Endothelial cell (in vitro differentiated cells): Measurements from ENCODE around the gene FAM107B. TPM values are rescaled to one million over a fixed set of nuclear protein-coding genes. Genes with fewer than 3 reads are reported as not detected.
A peak's percentile ranks its signal among the peaks of the same experiment; 100 is the strongest.

ENCODE experiments used
- DNase-seq: peaks from one replicate; pipeline ENCODE4 v3.0.0; 2021; ENCODE audit warnings: low spot score
- H3K27ac Mint-ChIP-seq: one replicate; pipeline ENCODE4 v1.8.0; 2021; ENCODE audit warnings: mixed read lengths, inconsistent platforms; ENCODE audit not compliant: unreplicated experiment
- H3K27me3 Mint-ChIP-seq: one replicate; pipeline ENCODE4 v1.8.0; 2021; ENCODE audit warnings: mild to moderate bottlenecking, moderate library complexity, mixed read lengths, inconsistent platforms; ENCODE audit not compliant: unreplicated experiment
- H3K36me3 Mint-ChIP-seq: one replicate; pipeline ENCODE4 v1.8.0; 2021; ENCODE audit warnings: mild to moderate bottlenecking, low read depth, mixed read lengths, inconsistent platforms; ENCODE audit not compliant: unreplicated experiment
- H3K4me1 Mint-ChIP-seq: one replicate; pipeline ENCODE4 v1.8.0; 2021; ENCODE audit warnings: mild to moderate bottlenecking, mixed read lengths, inconsistent platforms; ENCODE audit not compliant: unreplicated experiment
- H3K4me3 Mint-ChIP-seq: one replicate; pipeline ENCODE4 v1.8.0; 2021; ENCODE audit warnings: mild to moderate bottlenecking, mixed read lengths, inconsistent platforms; ENCODE audit not compliant: unreplicated experiment
- H3K9me3 Mint-ChIP-seq: one replicate; pipeline ENCODE4 v1.8.0; 2021; ENCODE audit warnings: mixed read lengths, inconsistent platforms; ENCODE audit not compliant: unreplicated experiment
- total RNA-seq: library from RNA; stranded (reverse); fragmentation: NEBNext Ultra II Directional; extraction: Animal tissue kit (Norgen Biotek cat#: 25700); gene quantifications from one replicate; pipeline ENCODE4 v1.2.1, GENCODE V29; 2021; ENCODE audit not compliant: unreplicated experiment
- TF ChIP-seq, protein P1 (sequence below): fragments of 200-600 bp; sonication (generic); IDR thresholded peaks from one replicate; pipeline ENCODE4 v1.5.0; 2021; ENCODE audit warnings: antibody characterized with exemption; ENCODE audit not compliant: unreplicated experiment

FAM107B gene
- total RNA-seq, 1 donor from 2014 or later, result 462 TPM

DNA sequence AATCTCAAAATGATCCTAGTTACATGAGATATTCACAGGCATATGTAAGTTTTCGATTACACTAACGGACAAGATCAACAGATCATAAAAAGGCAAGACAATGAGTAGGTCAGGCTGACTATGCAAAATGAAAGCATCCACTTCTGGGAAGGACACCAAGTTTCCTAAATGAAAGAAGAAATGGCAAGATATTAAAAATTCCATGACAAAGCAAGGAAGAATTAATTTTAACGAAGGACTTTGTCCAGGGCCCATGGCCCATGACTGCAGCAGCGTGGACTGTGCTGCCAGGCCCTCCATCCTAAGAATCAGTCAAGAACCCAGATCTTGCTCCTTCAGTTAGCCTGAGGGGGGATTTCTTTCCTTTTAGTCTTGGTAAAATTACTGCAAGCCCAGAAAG lies 261.6 kb downstream of the FAM107B start:
- peaks cover 37% of the 10 kb centered on the region for H3K36me3 Mint-ChIP-seq
- no peak overlapping the region for H3K4me3 Mint-ChIP-seq
- no peaks in the 10 kb centered on the region for H3K9me3 Mint-ChIP-seq
- DNase-seq, result no peak
- TF ChIP-seq, protein P1, sequence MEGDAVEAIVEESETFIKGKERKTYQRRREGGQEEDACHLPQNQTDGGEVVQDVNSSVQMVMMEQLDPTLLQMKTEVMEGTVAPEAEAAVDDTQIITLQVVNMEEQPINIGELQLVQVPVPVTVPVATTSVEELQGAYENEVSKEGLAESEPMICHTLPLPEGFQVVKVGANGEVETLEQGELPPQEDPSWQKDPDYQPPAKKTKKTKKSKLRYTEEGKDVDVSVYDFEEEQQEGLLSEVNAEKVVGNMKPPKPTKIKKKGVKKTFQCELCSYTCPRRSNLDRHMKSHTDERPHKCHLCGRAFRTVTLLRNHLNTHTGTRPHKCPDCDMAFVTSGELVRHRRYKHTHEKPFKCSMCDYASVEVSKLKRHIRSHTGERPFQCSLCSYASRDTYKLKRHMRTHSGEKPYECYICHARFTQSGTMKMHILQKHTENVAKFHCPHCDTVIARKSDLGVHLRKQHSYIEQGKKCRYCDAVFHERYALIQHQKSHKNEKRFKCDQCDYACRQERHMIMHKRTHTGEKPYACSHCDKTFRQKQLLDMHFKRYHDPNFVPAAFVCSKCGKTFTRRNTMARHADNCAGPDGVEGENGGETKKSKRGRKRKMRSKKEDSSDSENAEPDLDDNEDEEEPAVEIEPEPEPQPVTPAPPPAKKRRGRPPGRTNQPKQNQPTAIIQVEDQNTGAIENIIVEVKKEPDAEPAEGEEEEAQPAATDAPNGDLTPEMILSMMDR, result no peak
- H3K27me3 Mint-ChIP-seq, result peaks cover 2% of the 10 kb centered on the region
- H3K27ac Mint-ChIP-seq, result no peak overlapping the region
- peaks cover 17% of the 10 kb centered on the region for H3K4me1 Mint-ChIP-seq

DNA sequence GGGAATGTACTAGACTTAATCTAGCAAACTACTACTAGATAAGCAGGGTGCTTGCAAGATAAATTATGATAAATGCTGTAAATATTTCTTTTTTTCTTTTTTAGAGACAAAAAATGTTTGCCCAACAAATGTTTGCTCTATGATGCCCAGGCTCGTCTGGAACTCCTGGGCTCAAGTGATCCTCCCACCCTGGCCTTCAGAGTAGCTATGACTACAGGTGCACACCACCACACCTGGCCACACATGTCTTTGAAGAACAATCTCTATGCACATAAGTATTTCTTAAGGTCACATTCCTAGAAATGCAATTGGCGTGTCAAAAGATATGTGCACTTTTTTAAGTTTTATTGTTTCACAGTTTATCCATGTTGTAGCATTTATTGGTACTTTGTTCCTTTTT lies 264.4 kb downstream of the FAM107B start:
- no peak for DNase-seq
- H3K27me3 Mint-ChIP-seq, result peaks cover 3% of the 10 kb centered on the region
- H3K36me3 Mint-ChIP-seq, result peaks cover 39% of the 10 kb centered on the region
- H3K27ac Mint-ChIP-seq, result peak overlapping the region; percentile 42
- TF ChIP-seq, protein P1, result no peak
- no peaks in the 10 kb centered on the region for H3K9me3 Mint-ChIP-seq
- H3K4me3 Mint-ChIP-seq, result no peak overlapping the region
- peaks cover 26% of the 10 kb centered on the region for H3K4me1 Mint-ChIP-seq

DNA sequence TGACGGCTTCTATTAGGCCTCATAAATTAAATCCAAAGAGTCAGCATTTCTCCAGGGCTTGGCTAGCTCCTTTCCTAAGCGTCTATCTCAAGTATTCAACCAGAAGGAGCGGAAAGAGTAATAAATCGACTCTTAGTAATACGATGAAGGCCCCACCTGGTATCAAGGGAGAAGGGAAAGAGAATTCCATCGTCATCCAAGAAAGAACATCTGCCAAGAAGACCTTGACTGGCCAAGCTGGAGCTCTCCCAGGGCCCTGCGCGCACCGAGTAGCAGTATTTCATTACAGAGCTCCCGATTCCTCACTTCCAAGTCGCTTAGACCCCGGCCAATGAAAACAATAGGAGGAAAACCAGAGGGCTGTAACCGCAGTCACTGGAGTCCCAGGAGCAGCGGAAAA lies 266.0 kb downstream of the FAM107B start:
- Mint-ChIP-seq H3K36me3 (peaks cover 39% of the 10 kb centered on the region), H3K4me3 (no peak overlapping the region), H3K9me3 (no peaks in the 10 kb centered on the region), H3K27ac (peak overlapping the region; percentile 87), H3K27me3 (peaks cover 3% of the 10 kb centered on the region), H3K4me1 (peaks cover 26% of the 10 kb centered on the region)
- no peak for DNase-seq
- TF ChIP-seq, protein P1, result no peak

DNA sequence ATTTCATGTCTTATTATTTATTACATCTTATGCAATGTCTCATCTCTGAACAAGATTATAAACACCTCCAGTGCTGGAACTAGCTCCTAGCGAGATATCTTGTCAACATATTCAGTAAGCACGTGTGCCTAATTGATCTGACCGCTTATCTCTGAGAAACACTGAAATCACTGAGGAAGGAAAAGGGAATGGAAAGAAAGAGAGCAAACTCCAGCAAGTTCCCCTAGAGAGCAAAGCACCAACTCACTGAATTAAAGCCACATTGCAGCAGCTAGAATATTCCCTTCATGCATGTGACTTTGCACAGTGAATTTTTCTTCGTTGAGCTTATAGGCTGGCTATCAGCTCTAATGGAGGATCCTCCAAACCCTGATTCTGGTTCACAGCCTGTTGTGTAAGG lies 266.9 kb downstream of the FAM107B start:
- Mint-ChIP-seq H3K9me3 (no peaks in the 10 kb centered on the region), H3K27ac (peak overlapping the region; percentile 98)

DNA sequence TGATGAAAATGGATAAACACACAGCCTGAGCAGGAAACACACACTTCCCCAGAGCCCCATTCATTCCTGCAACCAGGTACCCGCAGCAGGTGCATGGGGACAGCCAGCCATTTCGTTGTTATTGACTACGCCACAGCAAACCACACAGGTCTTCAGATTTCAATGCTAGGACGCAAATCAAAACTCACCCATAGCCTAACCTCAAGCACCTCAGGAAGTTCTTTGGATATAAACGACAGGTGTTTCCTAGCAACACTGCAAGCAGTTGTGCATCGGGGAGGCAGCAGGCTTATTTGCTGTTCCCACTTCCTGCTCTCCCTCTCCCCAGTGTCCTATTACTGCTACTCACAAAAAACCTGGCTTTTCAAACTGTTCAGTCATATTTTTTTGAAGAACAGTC lies 267.5 kb downstream of the FAM107B start:
- H3K27me3 Mint-ChIP-seq, result peaks cover 3% of the 10 kb centered on the region
- H3K9me3 Mint-ChIP-seq, result no peaks in the 10 kb centered on the region
- peak overlapping the region; percentile 98 for H3K27ac Mint-ChIP-seq
- H3K36me3 Mint-ChIP-seq, result peaks cover 33% of the 10 kb centered on the region
- H3K4me3 Mint-ChIP-seq, result peak overlapping the region; percentile 73
- peaks cover 27% of the 10 kb centered on the region for H3K4me1 Mint-ChIP-seq
- DNase-seq, result no peak
- TF ChIP-seq, protein P1, result no peak

More for the DNA sequence above, 266.9 kb downstream of the FAM107B start:
- Mint-ChIP-seq H3K27me3 (peaks cover 3% of the 10 kb centered on the region), H3K4me1 (peaks cover 26% of the 10 kb centered on the region), H3K4me3 (peak overlapping the region; percentile 34), H3K36me3 (peaks cover 34% of the 10 kb centered on the region)
- no peak for DNase-seq
- TF ChIP-seq, protein P1, result no peak
